ENCODE results near the gene MSH3.

The MSH3 gene

DNA sequence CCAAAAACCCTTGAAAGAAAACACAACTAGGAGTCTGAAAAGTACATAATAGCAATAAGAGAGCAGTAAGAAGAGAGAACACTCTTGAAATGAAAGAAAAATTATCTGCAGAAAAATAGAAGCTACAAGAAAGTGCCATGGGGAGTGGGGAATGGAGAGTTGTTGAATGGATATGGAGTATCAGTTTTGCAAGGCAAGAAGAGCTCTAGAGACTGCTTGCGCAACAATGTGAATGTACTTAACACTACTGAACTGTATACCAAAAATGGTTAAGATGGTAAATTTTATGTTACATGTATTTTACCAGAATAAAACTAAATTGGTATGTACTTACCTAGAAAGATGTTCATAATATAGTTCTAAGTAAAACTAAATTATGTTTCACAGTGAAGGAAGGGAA lies 251.0 kb downstream of the MSH3 start:
- no peak for TF ChIP-seq ZNF274 (IDR thresholded peaks at IDR 0.05; ENCODE audit: low read depth, low read length)

DNA sequence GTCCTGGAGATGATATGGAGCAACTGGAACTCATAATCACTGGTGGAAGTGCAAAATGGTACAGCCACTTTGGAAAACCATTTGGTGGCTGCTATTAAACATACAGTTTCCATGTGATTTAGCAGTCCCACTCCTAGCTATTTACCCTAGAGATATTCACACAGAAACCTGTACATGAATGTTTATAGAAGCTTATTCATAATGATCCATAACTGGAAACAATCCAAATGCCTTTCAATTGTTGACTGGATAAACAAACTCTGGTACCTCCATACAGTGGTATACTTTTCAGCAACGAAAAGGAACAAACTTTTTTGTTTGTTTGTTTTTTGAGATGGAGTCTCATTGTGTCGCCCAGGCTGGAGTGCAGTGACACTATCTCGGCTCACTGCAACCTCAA lies 258.0 kb downstream of the MSH3 start:
- no peak overlapping the region for H3K4me3 ChIP-seq (ENCODE audit: low read length)
- no peak for TF ChIP-seq ZNF274 (IDR thresholded peaks at IDR 0.05; ENCODE audit: low read depth, low read length)

More for the DNA sequence above, 251.0 kb downstream of the MSH3 start:
- H3K4me3 ChIP-seq (ENCODE audit: low read length), result no peak overlapping the region

DNA sequence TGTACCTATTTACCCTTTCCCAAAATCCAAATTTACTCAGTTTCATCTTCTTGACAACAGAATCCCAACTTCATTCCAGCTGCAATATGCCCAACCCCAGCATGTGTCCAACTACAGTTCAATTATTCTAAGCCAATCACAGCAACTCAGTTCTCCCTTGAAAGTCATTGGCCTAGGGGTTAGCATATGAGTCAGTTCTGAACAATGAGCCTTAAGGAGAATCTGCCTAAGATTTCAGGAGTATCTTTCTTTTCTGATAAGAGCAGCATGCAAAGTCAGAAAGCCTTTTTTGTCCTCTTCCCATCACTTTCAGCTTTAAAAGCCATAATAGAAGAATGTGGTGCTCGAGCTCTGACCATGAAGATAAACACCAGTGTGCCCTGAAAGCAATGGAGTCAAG lies 261.3 kb downstream of the MSH3 start:
- H3K4me3 ChIP-seq (ENCODE audit: low read length), result no peak overlapping the region
- TF ChIP-seq ZNF274 (IDR thresholded peaks at IDR 0.05; ENCODE audit: low read depth, low read length), result no peak

DNA sequence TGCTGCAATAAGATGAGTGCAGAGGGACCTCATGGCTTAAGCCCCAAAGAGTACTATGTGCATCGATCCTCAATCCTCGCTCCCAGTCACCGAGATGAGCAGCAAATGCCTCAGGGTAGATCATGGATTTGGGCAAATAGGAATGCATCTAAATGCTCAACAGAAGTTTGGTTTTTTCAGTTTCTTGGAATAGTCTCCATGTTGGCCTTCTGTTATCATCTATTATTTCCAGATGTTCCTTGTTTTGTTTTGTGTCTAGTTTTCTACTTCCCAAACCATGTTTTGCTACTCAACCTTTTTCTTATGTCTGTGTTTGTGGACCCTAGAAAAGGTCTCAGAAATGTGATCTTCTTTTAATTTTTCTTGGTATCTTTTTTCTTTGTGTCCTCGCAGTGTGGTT lies 262.2 kb downstream of the MSH3 start:
- H3K4me3 ChIP-seq (ENCODE audit: low read length), result no peak overlapping the region
- no peak for TF ChIP-seq ZNF274 (IDR thresholded peaks at IDR 0.05; ENCODE audit: low read depth, low read length)

DNA sequence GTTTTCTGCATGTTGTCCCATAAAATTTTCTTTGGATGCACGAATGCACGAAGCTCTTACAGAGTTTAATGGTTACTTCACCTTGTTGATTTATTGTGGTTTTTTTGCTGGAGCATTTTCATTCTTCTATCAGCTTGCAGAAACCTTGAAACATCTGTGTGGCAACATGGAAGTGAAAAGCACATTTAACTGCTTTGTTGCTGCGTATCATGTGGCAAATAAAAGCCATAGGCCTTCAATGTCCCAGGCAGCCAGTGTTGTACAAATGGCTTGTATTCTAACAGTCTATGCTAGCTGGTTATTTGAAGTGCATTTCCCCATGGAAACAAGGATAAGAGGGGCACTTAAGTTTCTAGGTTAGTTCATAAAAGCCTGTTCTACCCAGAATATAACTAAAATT lies 263.2 kb downstream of the MSH3 start:
- H3K4me3 ChIP-seq (ENCODE audit: low read length), result no peak overlapping the region
- TF ChIP-seq ZNF274 (IDR thresholded peaks at IDR 0.05; ENCODE audit: low read depth, low read length), result no peak

DNA sequence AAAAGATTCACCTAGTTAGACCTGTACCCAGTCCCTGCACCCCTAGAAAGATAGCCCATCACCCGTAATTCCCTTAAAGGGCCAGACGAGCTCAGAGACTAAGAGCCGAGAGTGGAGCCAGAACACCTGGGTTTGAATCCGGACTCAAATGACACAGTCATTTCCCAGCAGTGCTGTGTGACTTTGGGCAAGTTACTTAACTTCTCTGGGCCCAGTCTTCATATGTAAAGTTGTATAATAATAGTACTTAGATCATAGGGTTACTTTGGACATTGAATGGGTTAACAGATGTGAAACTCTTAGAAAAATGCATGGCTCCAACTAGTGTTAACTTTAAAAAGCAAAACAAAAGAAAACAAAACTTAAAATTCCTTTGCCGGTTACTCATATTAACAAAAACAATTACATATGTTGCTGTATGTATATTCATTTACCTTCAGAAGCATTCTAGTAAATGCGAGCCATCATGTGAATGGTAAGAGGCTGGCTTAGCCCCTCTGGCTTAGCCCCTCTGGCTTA lies 265.3 kb downstream of the MSH3 start:
- H3K4me3 ChIP-seq (ENCODE audit: low read length), result no peak overlapping the region
- TF ChIP-seq ZNF274 (IDR thresholded peaks at IDR 0.05; ENCODE audit: low read depth, low read length), result no peak

DNA sequence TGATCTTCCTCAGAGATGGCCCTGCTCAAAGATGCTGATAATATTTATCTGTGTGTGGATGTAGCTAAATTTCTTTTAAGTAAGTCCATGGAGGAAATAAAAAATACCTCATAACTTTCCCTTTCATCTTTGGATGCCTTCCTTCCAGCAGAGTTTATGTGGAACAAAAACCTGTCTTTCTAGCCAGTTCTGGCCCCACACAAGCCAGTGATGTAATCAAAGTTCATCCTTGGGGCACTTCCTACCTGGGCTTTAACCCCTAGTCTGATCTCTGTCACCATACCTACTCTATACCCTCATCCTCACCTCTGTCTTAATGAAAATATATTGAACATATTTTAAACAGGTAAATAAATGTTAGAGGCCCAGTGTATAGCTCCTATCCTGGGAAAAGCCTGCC lies 265.9 kb downstream of the MSH3 start:
- no peak overlapping the region for H3K4me3 ChIP-seq (ENCODE audit: low read length)
- no peak for TF ChIP-seq ZNF274 (IDR thresholded peaks at IDR 0.05; ENCODE audit: low read depth, low read length)

DNA sequence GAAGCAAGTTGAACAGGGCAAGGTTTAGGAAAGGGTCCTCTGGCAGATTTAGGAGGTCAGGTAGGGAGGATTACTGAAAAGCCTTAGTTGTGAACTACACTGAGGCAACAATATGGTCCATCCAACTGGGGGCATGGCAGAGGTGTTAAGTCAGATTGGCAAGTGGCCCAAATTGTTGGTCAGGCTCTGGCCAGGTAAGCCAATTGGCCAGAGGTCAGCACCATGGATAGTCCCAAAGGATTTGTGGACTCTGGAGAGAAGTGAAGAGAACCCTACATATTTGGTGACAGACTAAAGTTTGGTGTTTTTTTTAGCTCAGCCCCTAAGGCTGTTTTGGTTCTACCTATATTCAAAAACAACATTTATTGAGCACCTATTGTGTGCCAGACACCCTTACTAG lies 266.6 kb downstream of the MSH3 start:
- no peak for TF ChIP-seq ZNF274 (IDR thresholded peaks at IDR 0.05; ENCODE audit: low read depth, low read length)
- no peak overlapping the region for H3K4me3 ChIP-seq (ENCODE audit: low read length)

DNA sequence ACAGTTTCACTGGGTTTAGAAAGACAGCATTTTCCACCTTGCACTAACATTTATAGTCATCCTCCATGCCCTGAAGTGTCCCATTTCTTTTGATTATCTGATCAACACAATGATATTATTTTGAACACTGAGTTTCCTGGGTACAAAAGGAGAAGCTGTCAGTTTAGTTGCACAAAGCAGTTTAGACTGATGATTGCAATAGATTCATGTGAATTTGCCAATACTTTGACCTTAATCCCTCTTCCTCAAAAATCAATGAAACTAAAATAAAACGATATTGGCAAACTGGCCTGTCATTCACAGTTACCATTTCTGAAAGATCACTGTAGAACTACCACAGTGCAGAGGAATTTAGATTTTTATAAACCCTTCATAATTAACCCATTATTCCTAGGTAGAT lies 271.5 kb downstream of the MSH3 start:
- no peak for TF ChIP-seq ZNF274 (IDR thresholded peaks at IDR 0.05; ENCODE audit: low read depth, low read length)
- no peak overlapping the region for H3K4me3 ChIP-seq (ENCODE audit: low read length)

Measured in GM08714 (cell line).